Endothelial cell of umbilical vein (primary cell): ENCODE measurements around the gene PEDS1.

ENCODE experiments used
- CTCF ChIP-seq, 2 donors: IDR thresholded peaks; 1 replicate in 1 of 2; 2 replicates in 1 of 2; pipeline ENCODE4 v1.5.1; 2011; ENCODE audit warnings: low read length in 2 of 2, mild to moderate bottlenecking in 2 of 2, moderate library complexity in 2 of 2, control low read depth in 1 of 2, inconsistent platforms in 1 of 2, low read depth in 1 of 2; ENCODE audit not compliant: insufficient read depth in 1 of 2; ENCODE audit errors: extremely low read depth in 1 of 2
- EZH2 ChIP-seq: IDR thresholded peaks from 2 replicates; pipeline ENCODE4 v1.6.1; 2012; ENCODE audit warnings: borderline replicate concordance, low read depth, mild to moderate bottlenecking, moderate library complexity, low read length, inconsistent platforms; ENCODE audit not compliant: severe bottlenecking
- GATA2 ChIP-seq: IDR thresholded peaks from 2 replicates; pipeline ENCODE4 v1.7.0; 2011; ENCODE audit warnings: low read depth, mild to moderate bottlenecking, moderate library complexity, mixed read lengths, low read length; ENCODE audit not compliant: insufficient read length, insufficient read depth
- JUN ChIP-seq: IDR thresholded peaks from 2 replicates; pipeline ENCODE4 v1.6.1; 2011; ENCODE audit warnings: borderline replicate concordance, low read depth; ENCODE audit not compliant: insufficient read length, insufficient read depth
- MAX ChIP-seq: IDR thresholded peaks from 2 replicates; pipeline ENCODE4 v1.6.1; 2011; ENCODE audit not compliant: insufficient read depth, insufficient read length
- POLR2A ChIP-seq: IDR thresholded peaks from 2 replicates; pipeline ENCODE4 v1.6.1; 2012; ENCODE audit warnings: low read depth, mild to moderate bottlenecking, control low read depth, low read length
- POLR2AphosphoS5 ChIP-seq: IDR thresholded peaks from 2 replicates; pipeline ENCODE4 v1.6.1; 2012; ENCODE audit warnings: low read depth, mild to moderate bottlenecking, control low read depth, low read length, moderate library complexity; ENCODE audit not compliant: insufficient read depth

- TF ChIP-seq CTCF (IDR thresholded peaks at IDR 0.05; ENCODE audit: extremely low read depth in 1 of 2, insufficient read depth in 1 of 2, low read depth in 1 of 2, low read length in 2 of 2) (no peak), POLR2A (no peak), EZH2 (no peak), POLR2AphosphoS5 (no peak), MAX (no peak), JUN (no peak), GATA2 (no peak)
Observed at GRCh38 chr20:50121858-50122271, 31.7 kb downstream of the PEDS1 start.
